ENCODE results near the gene IER3.
A peak's percentile ranks its signal among the peaks of the same experiment; 100 is the strongest.
"Not testable (repeated sequence)": the region's sequence is repeated elsewhere in the genome, so short reads cannot be mapped to it uniquely, and the experiment has no call there.

Gene IER3

DNA sequence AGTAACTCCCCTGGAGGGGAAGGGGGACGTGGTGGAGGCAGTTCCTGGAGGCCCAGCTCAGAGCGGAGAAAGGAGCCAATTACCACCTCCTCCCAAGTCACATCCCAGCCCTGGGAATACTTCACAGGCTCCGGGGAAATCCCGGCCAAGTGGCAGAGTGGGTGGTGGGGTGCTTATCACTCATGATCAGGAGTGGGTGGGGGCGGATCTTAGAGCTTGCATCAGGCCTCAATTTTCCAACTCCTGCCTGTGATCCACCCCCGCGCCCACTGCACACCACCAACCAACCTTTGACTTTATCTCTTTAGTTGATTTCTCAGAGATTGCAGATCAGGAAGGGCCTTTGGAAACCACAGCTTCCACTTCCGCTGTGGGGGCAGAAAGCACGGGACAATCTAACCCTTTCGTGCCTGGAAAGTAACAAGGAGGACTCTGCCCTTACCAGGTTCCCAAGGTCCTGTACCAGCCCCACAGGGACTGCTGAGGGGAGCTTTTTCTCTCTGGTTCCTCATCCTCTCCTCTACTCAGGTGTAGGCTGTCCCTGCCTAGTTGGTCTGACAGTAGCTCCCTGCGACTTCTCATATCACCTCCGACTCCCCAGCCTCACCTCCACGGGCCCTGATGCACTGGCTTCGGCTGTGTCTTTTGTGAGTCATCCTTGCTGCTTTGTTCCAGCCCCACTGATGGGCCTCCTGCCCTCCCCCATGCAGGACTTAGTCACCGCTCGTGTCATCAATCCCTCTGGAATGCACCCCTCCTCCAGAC is 24.9 kb upstream of the IER3 start:
- DNase-seq (ENCODE audit: low read depth in 2 of 2, low spot score in 1 of 2), result peak; percentile 65 to 83

GRCh38 chr6:30768634-30769087 is 24.3 kb upstream of the IER3 start:
- no peak for DNase-seq (ENCODE audit: low read depth in 2 of 2, low spot score in 1 of 2)

- no peak for DNase-seq (ENCODE audit: low read depth in 2 of 2, low spot score in 1 of 2)
Observed at GRCh38 chr6:30767944-30768301, 23.6 kb upstream of the IER3 start.

- DNase-seq (ENCODE audit: low read depth in 2 of 2, low spot score in 1 of 2), result no peak
Observed at GRCh38 chr6:30767158-30767943, 23.0 kb upstream of the IER3 start.

GRCh38 chr6:30766461-30767157 is 22.3 kb upstream of the IER3 start:
- DNase-seq (ENCODE audit: low read depth in 2 of 2, low spot score in 1 of 2), result no peak

DNA sequence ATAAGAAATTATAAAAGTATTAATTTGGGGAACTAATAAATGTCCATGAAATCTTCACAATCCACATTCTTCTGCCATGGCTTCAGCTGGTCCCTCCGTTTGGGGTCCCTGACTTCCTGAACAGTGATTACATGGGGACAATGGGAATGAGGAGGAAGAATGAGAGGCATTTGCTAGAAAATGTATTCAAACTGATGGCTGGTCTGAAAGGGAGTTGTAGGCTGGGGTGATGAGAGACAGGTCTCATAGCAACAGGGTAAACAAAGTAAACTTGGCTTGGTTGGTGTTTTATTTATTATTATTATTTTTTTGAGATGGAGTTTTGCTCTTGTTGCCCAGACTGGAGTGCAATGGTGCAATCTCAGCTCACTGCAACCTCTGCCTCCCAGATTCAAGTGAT is 21.1 kb upstream of the IER3 start:
- DNase-seq (ENCODE audit: low read depth in 2 of 2, low spot score in 1 of 2), result not testable (repeated sequence)

DNA sequence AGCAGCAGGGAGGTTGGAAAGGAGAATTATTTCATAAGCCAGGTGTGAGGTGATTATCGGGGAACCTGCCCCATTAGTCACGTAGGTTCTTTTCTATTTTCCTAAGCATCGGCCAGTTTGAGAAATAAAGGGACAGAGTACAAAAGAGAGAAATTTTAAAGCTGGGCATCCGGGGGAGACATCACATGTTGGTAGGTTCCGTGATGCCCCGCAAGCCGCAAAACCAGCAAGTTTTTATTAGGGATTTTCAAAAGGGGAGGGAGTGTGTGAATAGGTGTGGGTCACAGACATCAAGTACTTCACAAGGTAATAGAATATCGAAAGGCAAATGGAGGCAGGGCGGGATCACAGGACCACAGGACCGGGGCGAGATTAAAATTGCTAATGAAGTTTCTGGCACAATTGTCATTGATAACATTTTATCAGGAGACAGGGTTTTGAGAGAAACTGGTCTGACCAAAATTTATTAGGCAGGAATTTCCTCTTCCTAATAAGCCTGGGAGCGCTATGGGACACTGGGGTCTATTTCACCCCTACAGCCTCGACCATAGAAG is 20.2 kb upstream of the IER3 start:
- DNase-seq (ENCODE audit: low read depth in 2 of 2, low spot score in 1 of 2), result not testable (repeated sequence)

DNA sequence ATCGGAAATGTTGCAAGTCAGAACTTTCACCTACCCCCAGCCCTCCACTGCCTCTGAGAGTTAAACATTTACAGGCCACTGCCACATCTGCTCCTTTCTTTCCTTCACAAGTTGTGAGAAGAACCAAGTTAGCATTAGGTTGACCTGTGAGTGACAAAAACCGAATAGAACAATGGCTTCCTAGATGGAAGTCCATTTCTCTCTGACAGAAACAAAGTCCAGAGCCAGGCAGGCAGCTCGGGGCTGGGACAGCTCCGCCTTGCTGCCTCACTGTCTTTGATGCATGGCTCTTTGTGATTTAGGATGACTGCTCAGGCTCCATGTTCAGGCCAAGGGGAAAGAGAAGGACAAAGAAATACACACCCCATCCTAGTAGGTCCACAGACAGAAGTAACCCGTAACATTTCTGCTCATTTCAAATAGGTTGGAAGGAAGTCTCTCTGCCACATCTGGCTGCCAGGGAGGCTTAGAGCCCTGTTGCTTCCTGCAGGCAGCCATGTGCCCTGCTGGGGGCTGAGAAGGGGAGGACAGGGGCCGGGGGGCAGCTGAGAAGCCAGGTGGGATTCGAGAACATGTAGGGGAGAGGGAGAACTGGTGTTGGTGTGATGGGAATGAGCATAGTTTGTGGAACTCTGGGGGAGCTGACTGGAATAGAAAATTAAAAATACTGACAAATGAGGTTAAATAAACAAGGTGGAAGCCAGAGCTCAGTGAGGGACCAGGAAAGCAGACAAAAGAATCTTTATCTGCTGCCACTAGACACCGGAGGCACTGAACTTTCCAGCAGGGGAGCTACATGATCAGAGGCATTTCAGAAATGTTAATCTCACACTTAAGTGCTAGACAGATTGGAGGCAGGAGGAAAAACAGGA is 19.5 kb upstream of the IER3 start:
- DNase-seq (ENCODE audit: low read depth in 2 of 2, low spot score in 1 of 2), result no peak

DNA sequence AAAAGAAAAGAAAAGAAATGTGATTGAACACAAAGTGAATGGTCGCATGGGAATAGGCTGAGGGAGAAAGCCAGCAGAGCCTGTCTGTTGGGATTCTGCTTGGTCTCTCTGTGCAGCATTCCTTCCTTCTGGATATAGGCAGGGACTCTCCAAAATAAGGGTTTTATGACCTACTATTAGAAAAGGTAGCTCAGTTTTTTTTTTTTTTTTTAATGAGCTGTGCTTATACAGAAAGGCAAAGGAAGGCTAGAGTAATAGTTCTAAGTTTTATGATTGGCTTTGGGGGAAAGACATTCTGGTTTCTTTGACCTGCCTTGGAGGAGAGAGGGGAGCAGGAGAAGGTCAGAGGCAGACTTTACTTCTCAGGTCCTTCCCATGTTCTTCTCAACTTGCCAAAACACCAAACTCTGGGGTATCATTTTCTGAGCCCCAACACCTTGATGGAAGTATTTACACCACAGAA is 18.8 kb upstream of the IER3 start:
- DNase-seq (ENCODE audit: low read depth in 2 of 2, low spot score in 1 of 2), result no peak

DNA sequence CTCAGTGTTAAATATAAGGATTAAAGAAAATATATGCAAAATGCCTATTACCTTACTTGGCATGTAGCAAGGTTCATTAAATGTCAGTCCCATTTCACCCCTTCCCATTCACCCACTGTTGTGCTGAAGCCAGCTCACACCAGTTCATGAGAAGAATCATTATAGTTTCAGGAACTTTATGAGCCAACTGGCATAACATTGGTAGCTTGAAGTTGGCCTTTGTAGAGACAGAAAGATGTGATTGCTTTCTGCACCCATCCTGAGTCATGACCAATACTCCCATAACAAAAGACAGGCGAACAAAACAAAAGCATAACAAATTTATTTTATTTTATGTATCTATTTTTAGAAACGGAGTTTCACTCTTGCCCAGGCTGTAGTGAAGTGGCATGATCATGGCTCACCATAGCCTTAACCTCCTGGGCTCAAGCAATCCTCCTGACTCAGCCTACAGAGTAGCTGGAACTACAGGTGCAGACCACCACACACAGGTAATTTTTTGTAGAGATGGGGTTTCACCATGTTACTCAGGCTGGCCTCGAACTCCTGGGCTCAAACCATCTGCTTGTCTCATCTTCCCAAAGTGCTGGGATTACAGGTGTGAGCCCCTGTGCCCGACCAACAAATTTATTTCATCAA is 17.6 kb upstream of the IER3 start:
- DNase-seq (ENCODE audit: low read depth in 2 of 2, low spot score in 1 of 2), result no peak

GRCh38 chr6:30760549-30760948 is 16.2 kb upstream of the IER3 start:
- no peak for DNase-seq (ENCODE audit: low read depth in 2 of 2, low spot score in 1 of 2)

GRCh38 chr6:30759575-30760239 is 15.4 kb upstream of the IER3 start:
- no peak for DNase-seq (ENCODE audit: low read depth in 2 of 2, low spot score in 1 of 2)

- DNase-seq (ENCODE audit: low read depth in 2 of 2, low spot score in 1 of 2), result no peak
Observed at GRCh38 chr6:30757261-30757904, 13.0 kb upstream of the IER3 start.

- DNase-seq (ENCODE audit: low read depth in 2 of 2, low spot score in 1 of 2), result not testable (repeated sequence)
Observed at GRCh38 chr6:30756405-30757003, 12.2 kb upstream of the IER3 start.

GRCh38 chr6:30754631-30755030 is 10.3 kb upstream of the IER3 start:
- DNase-seq (ENCODE audit: low read depth in 2 of 2, low spot score in 1 of 2), result no peak

- no peak for DNase-seq (ENCODE audit: low read depth in 2 of 2, low spot score in 1 of 2)
Observed at GRCh38 chr6:30752157-30752927, 8.0 kb upstream of the IER3 start.

DNA sequence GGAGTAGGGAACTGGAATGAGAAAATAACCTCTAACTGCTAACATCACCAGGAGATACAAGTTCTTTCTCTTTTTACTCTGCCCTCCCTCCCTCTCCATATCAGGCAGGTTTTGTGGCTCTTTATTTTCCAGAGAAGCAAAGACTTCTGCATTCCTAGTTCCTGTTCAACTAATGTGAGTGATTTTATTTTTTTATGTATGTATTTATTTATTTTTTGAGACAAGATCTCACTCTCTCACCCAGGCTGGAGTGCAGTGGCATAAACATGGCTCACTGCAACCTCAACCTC is 6.0 kb upstream of the IER3 start:
- DNase-seq (ENCODE audit: low read depth in 2 of 2, low spot score in 1 of 2), result no peak
